ENCODE results near the gene ABCC8. TPM values are rescaled to one million over a fixed set of nuclear protein-coding genes. Genes with fewer than 3 reads are reported as not detected.

The ABCC8 gene
- total and polyA plus RNA-seq, 2 donors from 2014 or later, result 1.3 to 3.2 TPM

- Histone ChIP-seq H3K27ac (ENCODE audit: low read depth in 2 of 2, low read length in 2 of 2) (peak overlapping the region in 1 of 2 donors; percentile 24), H3K27me3 (ENCODE audit: control insufficient read depth, insufficient read depth, low read length) (no peaks in the 10 kb centered on the region), H3K9ac (ENCODE audit: low read length in 3 of 3) (no peak overlapping the region), H3K4me3 (ENCODE audit: low read length in 3 of 3) (no peak overlapping the region), H3K36me3 (ENCODE audit: control insufficient read depth in 2 of 3, insufficient read depth in 3 of 3, low read length in 3 of 3) (no peaks in the 10 kb centered on the region), H3K4me1 (ENCODE audit: control insufficient read depth in 2 of 3, insufficient read depth in 2 of 3, low read depth in 1 of 3, low read length in 3 of 3) (peaks cover 0 to 10% (median 0%) of the 10 kb centered on the region in 3 donors), H3K9me3 (ENCODE audit: control insufficient read depth in 2 of 3, insufficient read depth in 1 of 3, low read length in 3 of 3) (no peaks in the 10 kb centered on the region)
- intact Hi-C loops (cut with DNase I), result no loop called here
- FAIRE-seq (no peak), DNase-seq (no peak)
- TF ChIP-seq CTCF (IDR thresholded peaks at IDR 0.05; ENCODE audit: borderline replicate concordance, extremely low read depth, insufficient read depth), result no peak
These were observed 65.2 kb downstream of the ABCC8 start for GRCh38 chr11:17411418-17411817.

- FAIRE-seq, result no peak
- no peak overlapping the region for H3K27ac ChIP-seq (ENCODE audit: low read depth in 2 of 2, low read length in 2 of 2)
These were observed 65.9 kb downstream of the ABCC8 start for GRCh38 chr11:17410606-17411379.

GRCh38 chr11:17408641-17409040 lies 68.0 kb downstream of the ABCC8 start:
- H3K27me3 ChIP-seq (ENCODE audit: control insufficient read depth, insufficient read depth, low read length), result no peaks in the 10 kb centered on the region
- FAIRE-seq, result no peak
- peak in 1 of 5 donors; percentile 45 for DNase-seq
- intact Hi-C loops (cut with DNase I), result no loop called here
- no peaks in the 10 kb centered on the region for H3K9me3 ChIP-seq (ENCODE audit: control insufficient read depth in 2 of 3, insufficient read depth in 1 of 3, low read length in 3 of 3)
- no peak overlapping the region for H3K27ac ChIP-seq (ENCODE audit: low read depth in 2 of 2, low read length in 2 of 2)
- peaks cover 0 to 16% (median 0%) of the 10 kb centered on the region in 3 donors for H3K4me1 ChIP-seq (ENCODE audit: control insufficient read depth in 2 of 3, insufficient read depth in 2 of 3, low read depth in 1 of 3, low read length in 3 of 3)
- no peak for TF ChIP-seq CTCF (IDR thresholded peaks at IDR 0.05; ENCODE audit: borderline replicate concordance, extremely low read depth, insufficient read depth)
- no peaks in the 10 kb centered on the region for H3K36me3 ChIP-seq (ENCODE audit: control insufficient read depth in 2 of 3, insufficient read depth in 3 of 3, low read length in 3 of 3)
- no peak overlapping the region for H3K4me3 ChIP-seq (ENCODE audit: low read length in 3 of 3)
- H3K9ac ChIP-seq (ENCODE audit: low read length in 3 of 3), result no peak overlapping the region

More at GRCh38 chr11:17410606-17411379, 65.9 kb downstream of the ABCC8 start:
- Histone ChIP-seq H3K4me1 (ENCODE audit: control insufficient read depth in 2 of 3, insufficient read depth in 2 of 3, low read depth in 1 of 3, low read length in 3 of 3) (peaks cover 0 to 16% (median 0%) of the 10 kb centered on the region in 3 donors), H3K4me3 (ENCODE audit: low read length in 3 of 3) (no peak overlapping the region), H3K27me3 (ENCODE audit: control insufficient read depth, insufficient read depth, low read length) (no peaks in the 10 kb centered on the region), H3K9me3 (ENCODE audit: control insufficient read depth in 2 of 3, insufficient read depth in 1 of 3, low read length in 3 of 3) (no peaks in the 10 kb centered on the region), H3K36me3 (ENCODE audit: control insufficient read depth in 2 of 3, insufficient read depth in 3 of 3, low read length in 3 of 3) (no peaks in the 10 kb centered on the region), H3K9ac (ENCODE audit: low read length in 3 of 3) (no peak overlapping the region)
- peak in 1 of 5 donors; percentile 46 for DNase-seq
- TF ChIP-seq CTCF (IDR thresholded peaks at IDR 0.05; ENCODE audit: borderline replicate concordance, extremely low read depth, insufficient read depth), result no peak
- intact Hi-C loops (cut with DNase I), result no loop called here

Measured in kidney (tissue), 14 donors.